ENCODE measurements around the gene RGMA. TPM values are rescaled to one million over a fixed set of nuclear protein-coding genes. Genes with fewer than 3 reads are reported as not detected.

RGMA gene
- total and polyA plus RNA-seq, 2 of the 8 experiments (the other 6 are each of a cell fraction or from before 2014, with no cell fraction given): 19.9 to 39.8 TPM

GRCh38 chr15:93055211-93055610 is 33.8 kb downstream of the RGMA start:
- Histone ChIP-seq H2BK20ac (ENCODE audit: low read length) (no peak overlapping the region), H3K18ac (ENCODE audit: extremely low read depth, low read length) (no peak overlapping the region; the same call in 1 of the 2 replicates), H3K79me2 (ENCODE audit: control insufficient read depth in 1 of 2, insufficient read depth in 2 of 2, low read length in 2 of 2) (peaks cover 11 to 74% of the 10 kb centered on the region in 2 experiments; a peak in 3 of 4 replicates), H3K4me2 (ENCODE audit: insufficient read depth in 1 of 2, low read depth in 2 of 2, low read length in 2 of 2) (no peak overlapping the region), H3K14ac (ENCODE audit: insufficient read length) (no peak overlapping the region), H2BK120ac (replicated peaks; ENCODE audit: low read depth, low read length) (no peak overlapping the region), H3K27me3 (replicated peaks in 1 of 4; ENCODE audit: control insufficient read depth in 3 of 4, extremely low read depth in 1 of 4, insufficient read depth in 3 of 4, low read length in 3 of 4) (no peaks in the 10 kb centered on the region), H3K23ac (ENCODE audit: insufficient read length) (no peak overlapping the region), H3K23me2 (ENCODE audit: low read depth, low read length) (no peaks in the 10 kb centered on the region), H4K91ac (replicated peaks; ENCODE audit: insufficient read length, low read length) (no peak overlapping the region), H4K20me1 (replicated peaks in 1 of 2; ENCODE audit: control insufficient read depth in 1 of 2, insufficient read depth in 2 of 2, low read length in 2 of 2) (peaks cover 30 to 47% of the 10 kb centered on the region in 2 experiments), H3K9ac (replicated peaks in 1 of 4; ENCODE audit: extremely low read depth in 1 of 4, low read depth in 3 of 4, low read length in 3 of 4) (no peak overlapping the region), H2AK5ac (ENCODE audit: low read depth, low read length) (no peak overlapping the region), H3K4me1 (replicated peaks in 1 of 4; ENCODE audit: control insufficient read depth in 3 of 4, insufficient read depth in 4 of 4, low read length in 3 of 4) (peaks cover 8 to 36% (median 16%) of the 10 kb centered on the region in 4 experiments), H3K56ac (replicated peaks; ENCODE audit: insufficient read length, low read depth, low read length) (no peak overlapping the region), H2AFZ (ENCODE audit: low read length) (no peak overlapping the region), H4K8ac (ENCODE audit: extremely low read depth, insufficient read depth, low read length) (no peak overlapping the region), H3K36me3 (ENCODE audit: control insufficient read depth in 2 of 4, insufficient read depth in 4 of 4, low read length in 3 of 4) (peaks cover 18 to 85% (median 30%) of the 10 kb centered on the region in 4 experiments; a peak in 7 of 8 replicates), H4K5ac (ENCODE audit: insufficient read length, low read depth, low read length) (no peak overlapping the region), H2BK15ac (ENCODE audit: low read length) (no peak overlapping the region), H3K4me3 (ENCODE audit: extremely low read depth in 1 of 4, insufficient read depth in 2 of 4, low read depth in 3 of 4, low read length in 4 of 4) (no peak overlapping the region), H2BK12ac (ENCODE audit: low read depth, low read length) (no peak overlapping the region; the same call in 1 of the 2 replicates), H3K27ac (ENCODE audit: low read depth, low read length) (no peak overlapping the region), H3K79me1 (ENCODE audit: low read depth, low read length) (peaks cover 36% of the 10 kb centered on the region), H3K9me3 (ENCODE audit: insufficient read depth in 2 of 2, low read depth in 1 of 2, low read length in 1 of 2) (no peaks in the 10 kb centered on the region), H3K4ac (replicated peaks; ENCODE audit: insufficient read length, low read depth, low read length) (no peak overlapping the region), H2BK5ac (ENCODE audit: low read depth, low read length) (no peak overlapping the region)
- ChIA-PET POLR2A (ENCODE audit: partially characterized antibody) (interaction anchor here (0.5 to 0.7 kb wide), 2 partner anchors 9 to 10 kb away, joined by 3 read pairs; no protein-coding TSS in a partner anchor), CTCF (ENCODE audit: partially characterized antibody) (interaction anchor here (0.6 to 15.8 kb wide), 9 partner anchors 9 to 1065 kb away, joined by 3 to 119 read pairs (median 15); partner anchors contain the start of gene RGMA)
- FAIRE-seq (no peak), DNase-seq (ENCODE audit: low read depth in 1 of 2, low spot score in 2 of 2) (no peak)
- 99% methylated on average over 7 of the region's 11 CpGs; no CpG with 5 or more reads in 1 of the 2 experiments for WGBS, 2 experiments (ENCODE audit: extremely low coverage in 1 of 2, insufficient coverage in 1 of 2, insufficient read length in 1 of 2, insufficient replicate concordance in 2 of 2, low coverage in 1 of 2, low lambda C conversion rate in 2 of 2, missing lambda C conversion rate in 1 of 2)
- TF ChIP-seq YY1 (IDR thresholded peaks at IDR 0.05; ENCODE audit: low read depth, low read length) (no peak), CHD2 (IDR thresholded peaks at IDR 0.05; ENCODE audit: low read length) (no peak), EP300 (IDR thresholded peaks at IDR 0.05; ENCODE audit: borderline replicate concordance in 1 of 2, low read depth in 2 of 2, low read length in 2 of 2) (no peak), MAFK (IDR thresholded peaks at IDR 0.05; ENCODE audit: low read depth, low read length) (no peak), KDM4A (IDR thresholded peaks at IDR 0.05; ENCODE audit: low read depth, low read length, severe bottlenecking) (no peak), RFX5 (IDR thresholded peaks at IDR 0.05; ENCODE audit: borderline replicate concordance, low read depth, low read length) (no peak), CBX5 (IDR thresholded peaks at IDR 0.05; ENCODE audit: low read depth, low read length) (no peak), EZH2 (IDR thresholded peaks at IDR 0.05; ENCODE audit: low read depth, low read length, severe bottlenecking) (no peak), E2F6 (IDR thresholded peaks at IDR 0.05) (no peak), SP4 (IDR thresholded peaks at IDR 0.05; ENCODE audit: low read length) (no peak), SUZ12 (IDR thresholded peaks at IDR 0.05; ENCODE audit: low read length) (no peak), BACH1 (IDR thresholded peaks at IDR 0.05; ENCODE audit: low read length) (no peak)

Data from H1 (cell line).